Measurements from ENCODE around the gene SGPL1.

Gene SGPL1

GRCh38 chr10:70810967-70811366, 4.8 kb upstream of the SGPL1 start:
- no peak for DNase-seq (ENCODE audit: low read depth in 2 of 2)

GRCh38 chr10:70811881-70812280, 3.9 kb upstream of the SGPL1 start:
- DNase-seq (ENCODE audit: low read depth in 2 of 2): no peak

GRCh38 chr10:70812814-70813213, 2.9 kb upstream of the SGPL1 start:
- no peak for DNase-seq (ENCODE audit: low read depth in 2 of 2)

DNA sequence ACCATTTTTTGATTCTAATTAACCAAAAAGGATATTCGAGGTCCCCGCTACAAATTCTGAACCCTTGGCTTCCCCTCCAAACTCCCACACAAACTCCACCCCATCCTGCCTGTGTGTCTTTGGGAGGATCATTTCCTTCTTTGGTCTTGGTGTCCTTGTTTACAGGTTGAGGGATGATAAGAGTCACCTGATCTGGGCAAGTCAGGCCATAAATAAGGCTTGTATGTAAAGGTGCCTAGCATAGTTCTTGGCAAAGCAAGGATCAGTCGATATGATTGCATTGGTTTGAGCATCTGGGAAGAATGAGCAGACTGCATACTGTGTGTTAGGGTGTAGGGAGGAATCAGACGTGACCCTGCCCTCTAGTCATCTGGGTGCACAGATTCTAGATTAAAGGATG, 1.6 kb upstream of the SGPL1 start:
- DNase-seq (ENCODE audit: low read depth in 2 of 2): no peak

GRCh38 chr10:70816220-70816894, 609 bp downstream of the SGPL1 start:
- peak; percentile 5 to 30 for DNase-seq (ENCODE audit: low read depth in 2 of 2)

GRCh38 chr10:70820976-70821750, 5.4 kb downstream of the SGPL1 start:
- no peak for DNase-seq (ENCODE audit: low read depth in 2 of 2)

GRCh38 chr10:70822076-70822820, 6.5 kb downstream of the SGPL1 start:
- no peak for DNase-seq (ENCODE audit: low read depth in 2 of 2)

- DNase-seq (ENCODE audit: low read depth in 2 of 2): no peak
Observed at GRCh38 chr10:70827086-70827757, 11.5 kb downstream of the SGPL1 start.

DNA sequence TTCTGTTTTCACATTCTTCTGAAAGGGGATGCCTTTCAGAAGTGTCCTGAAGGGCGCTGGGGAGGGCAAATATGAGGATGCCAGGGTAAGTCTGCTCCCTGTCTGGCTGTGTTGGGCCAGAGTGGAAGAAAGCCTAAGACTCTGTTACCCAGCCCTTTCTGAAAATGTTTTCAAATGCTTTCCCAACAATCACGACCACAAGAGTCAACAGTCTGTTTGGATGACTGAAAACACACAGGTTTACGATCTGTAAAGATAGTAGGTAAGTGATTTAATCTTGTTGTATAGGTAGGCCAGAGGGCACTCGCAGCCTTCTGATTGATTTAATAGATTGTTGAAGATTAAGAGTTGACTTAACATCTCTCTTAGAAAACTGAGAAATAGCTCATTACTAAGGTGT, 13.2 kb downstream of the SGPL1 start:
- DNase-seq (ENCODE audit: low read depth in 2 of 2): no peak

- DNase-seq (ENCODE audit: low read depth in 2 of 2): no peak
Observed at GRCh38 chr10:70829543-70829942, 13.8 kb downstream of the SGPL1 start.

- no peak for DNase-seq (ENCODE audit: low read depth in 2 of 2)
Observed at GRCh38 chr10:70830164-70830563, 14.4 kb downstream of the SGPL1 start.

DNA sequence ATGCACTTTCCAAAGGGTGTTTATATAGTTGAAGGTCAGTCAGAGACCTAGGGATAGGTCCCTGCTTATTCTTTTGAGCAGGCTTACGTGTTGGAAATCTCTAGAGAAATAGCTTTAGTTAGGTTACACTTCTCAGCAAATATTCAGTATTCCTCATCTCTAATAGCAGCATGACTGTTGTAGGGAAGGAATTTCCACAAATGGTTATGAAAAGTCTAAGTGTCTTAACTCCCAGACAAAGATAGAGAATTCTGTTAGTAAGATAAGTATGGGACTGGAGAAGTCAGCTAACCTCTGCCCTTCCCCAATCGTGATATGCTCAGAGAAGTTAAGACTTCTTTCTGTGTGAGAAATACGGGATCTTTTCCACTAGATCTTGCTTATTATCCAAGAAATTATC, 16.5 kb downstream of the SGPL1 start:
- DNase-seq (ENCODE audit: low read depth in 2 of 2): no peak

DNA sequence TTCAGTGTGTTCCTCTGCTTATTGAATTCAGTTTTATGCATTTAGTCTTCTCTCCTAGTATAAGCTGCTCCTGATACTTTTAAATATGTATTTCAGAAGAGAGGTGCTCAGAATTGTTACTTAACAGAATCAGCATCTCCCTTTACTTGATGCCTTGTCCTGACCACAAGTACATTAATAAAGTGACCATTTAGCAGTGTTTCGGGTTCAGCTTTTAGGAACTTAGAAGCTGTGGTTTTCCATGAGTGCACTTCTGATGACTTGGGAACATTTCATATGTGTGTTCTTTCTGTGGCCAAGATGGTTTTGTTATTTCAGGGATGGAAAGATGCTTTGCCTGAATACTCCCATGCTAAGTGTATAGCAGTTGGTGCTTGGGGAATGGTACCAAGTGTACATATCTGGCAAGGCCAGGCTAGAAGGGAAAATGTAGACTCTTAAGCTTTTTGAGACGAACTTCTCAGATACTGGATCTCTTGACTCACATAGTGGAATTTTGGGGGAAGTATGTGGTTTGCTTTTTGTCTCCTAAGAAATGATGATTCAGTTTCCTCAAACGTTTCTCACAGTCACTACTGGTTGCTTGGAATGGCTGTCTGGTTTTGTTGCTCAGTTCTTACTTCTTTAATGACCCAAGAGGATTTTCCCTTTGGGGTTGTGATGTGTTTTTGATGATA, 17.2 kb downstream of the SGPL1 start:
- no peak for DNase-seq (ENCODE audit: low read depth in 2 of 2)

DNA sequence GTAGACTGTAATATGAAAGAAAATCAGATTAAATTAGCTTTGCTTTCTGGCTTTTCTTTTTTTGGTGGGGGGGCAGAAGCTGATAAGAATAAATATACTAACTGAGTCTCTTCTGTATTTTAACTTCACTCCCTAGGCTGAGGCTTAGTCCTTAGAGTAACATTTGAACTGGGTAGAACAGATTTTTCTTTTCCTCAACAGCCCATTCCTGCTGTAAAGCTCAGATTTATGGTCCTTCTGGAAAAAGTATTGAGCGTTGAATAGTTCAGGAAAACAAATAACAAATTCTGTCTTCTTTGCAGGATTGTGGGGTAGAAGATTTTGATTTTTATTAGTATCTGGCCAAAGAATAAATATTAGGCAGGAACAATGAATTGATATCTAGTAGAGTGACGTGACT, 17.9 kb downstream of the SGPL1 start:
- no peak for DNase-seq (ENCODE audit: low read depth in 2 of 2)

DNA sequence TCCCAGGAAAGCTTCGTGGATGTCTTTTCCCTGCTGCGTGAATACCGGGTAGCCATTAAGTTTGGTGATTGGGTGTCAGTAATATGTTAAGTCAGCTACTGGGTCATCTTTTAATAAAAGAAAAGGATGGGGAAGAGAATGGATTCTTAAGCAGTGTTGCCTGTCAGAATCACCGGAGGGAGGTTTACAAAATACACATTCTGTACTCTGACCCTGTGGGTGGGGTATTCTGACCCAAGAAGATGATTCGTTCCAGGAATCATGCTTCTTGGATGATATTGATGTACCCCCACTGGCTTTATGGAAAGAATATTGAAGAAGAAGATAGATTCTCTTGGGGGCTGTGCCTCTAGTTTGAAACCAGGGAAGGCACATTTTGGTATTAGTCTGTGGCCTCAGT, 18.3 kb downstream of the SGPL1 start:
- DNase-seq (ENCODE audit: low read depth in 2 of 2): no peak

DNA sequence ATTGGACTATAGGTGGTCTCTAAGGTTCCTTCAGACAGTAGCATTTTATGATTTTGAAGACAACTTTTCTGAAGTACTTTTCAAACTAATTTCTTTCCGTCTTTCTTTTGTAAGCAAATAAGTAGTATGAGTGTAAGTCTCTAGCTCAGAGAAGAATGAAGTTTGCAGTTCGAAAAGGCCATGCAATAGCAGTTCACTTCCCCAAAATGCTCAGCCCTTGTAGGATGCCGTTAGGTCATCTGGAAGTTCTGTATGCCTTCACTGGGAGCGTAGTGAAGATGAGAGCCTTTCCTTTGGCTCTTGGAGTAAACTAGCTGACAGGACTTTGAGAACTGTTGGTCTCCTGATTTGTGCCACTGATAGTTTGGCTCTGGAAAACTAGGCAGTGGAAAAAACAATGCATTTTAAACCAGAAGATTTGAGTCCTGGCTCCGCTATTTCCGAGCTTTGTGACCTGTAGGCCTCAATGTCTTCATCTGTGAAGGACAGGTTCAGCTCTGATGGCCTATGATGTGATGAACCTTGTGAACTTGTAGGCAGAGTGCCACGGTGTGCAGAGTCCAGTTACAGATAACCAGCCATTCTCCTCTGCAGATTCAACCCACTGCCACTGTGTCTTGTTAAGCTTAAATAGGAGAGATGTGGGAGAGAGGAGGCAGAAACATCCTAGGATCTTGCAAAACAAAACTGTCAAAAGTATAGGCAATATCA, 18.8 kb downstream of the SGPL1 start:
- DNase-seq (ENCODE audit: low read depth in 2 of 2): no peak

GRCh38 chr10:70836319-70836718, 20.6 kb downstream of the SGPL1 start:
- no peak for DNase-seq (ENCODE audit: low read depth in 2 of 2)

GRCh38 chr10:70837660-70838059, 21.9 kb downstream of the SGPL1 start:
- no peak for DNase-seq (ENCODE audit: low read depth in 2 of 2)

DNA sequence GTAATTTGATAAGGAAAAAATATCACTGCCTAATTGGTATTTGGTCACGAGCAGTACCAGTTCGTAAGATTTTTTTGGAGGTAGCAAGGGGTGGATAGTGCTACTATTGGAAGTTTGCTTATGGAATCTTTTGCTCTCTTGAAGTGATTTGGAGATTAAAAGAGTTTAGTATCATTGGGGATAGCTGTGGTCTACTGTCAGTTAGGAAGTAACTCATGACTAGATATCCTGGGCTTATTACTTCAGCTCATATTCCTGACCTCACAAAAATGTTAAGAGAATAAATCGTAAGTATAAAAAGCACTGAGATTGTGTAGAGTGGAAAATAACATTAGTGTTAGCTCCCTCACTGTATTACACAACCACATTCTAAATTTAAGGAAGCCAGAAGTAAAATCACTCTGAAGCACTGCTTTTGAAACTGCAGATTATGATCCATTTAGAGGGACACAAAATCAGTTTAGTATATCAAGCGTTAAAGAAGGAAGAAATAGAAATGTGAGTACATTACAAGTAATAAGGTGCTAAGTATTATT, 22.6 kb downstream of the SGPL1 start:
- no peak for DNase-seq (ENCODE audit: low read depth in 2 of 2)

- DNase-seq (ENCODE audit: low read depth in 2 of 2): no peak
Observed at GRCh38 chr10:70840836-70841235, 25.1 kb downstream of the SGPL1 start.

DNA sequence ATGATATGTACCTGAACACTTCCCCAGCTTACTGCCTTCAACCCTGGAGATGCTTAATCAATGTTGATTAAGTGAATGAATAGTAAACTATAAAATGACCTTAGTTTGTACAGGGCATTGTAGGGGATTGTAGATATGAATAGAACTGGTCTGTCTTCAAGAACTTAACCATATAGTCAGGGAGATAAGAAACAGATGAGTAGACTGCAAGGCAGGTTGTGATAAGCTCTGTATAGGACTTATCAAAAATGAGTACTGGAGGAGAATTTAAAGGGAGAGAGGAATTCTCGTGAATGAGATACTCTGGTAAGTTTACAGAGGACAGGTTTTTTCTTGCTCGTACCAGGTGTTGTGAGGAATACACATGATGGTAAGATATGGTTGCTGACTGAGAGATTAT, 27.6 kb downstream of the SGPL1 start:
- DNase-seq (ENCODE audit: low read depth in 2 of 2): no peak
